Measurements from ENCODE around the gene CLEC4F. TPM values are rescaled to one million over a fixed set of nuclear protein-coding genes. Genes with fewer than 3 reads are reported as not detected.

The CLEC4F gene
- total RNA-seq, 1 experiment from 2014 or later, result not detected

DNA sequence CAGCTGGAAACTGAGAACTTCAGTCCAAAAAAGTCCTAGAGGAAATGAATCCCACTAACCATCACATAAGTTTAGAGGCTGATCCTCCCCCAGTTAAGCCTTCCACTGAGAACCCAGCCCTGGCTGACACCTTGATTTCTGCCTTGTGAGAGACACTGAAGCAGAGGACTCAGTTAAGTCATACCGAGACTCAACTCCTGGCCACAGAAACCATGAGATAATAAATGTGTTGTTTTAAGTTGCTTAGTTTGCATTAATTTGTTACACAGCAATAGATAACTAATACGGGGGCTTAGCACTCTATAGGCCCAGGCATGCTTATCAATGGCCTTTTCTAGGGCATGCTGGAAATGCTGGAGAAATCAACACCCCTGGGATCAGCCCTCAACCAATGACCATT lies 49.0 kb downstream of the CLEC4F start:
- Histone ChIP-seq H3K79me2 (ENCODE audit: low read depth) (no peaks in the 10 kb centered on the region), H3K4me2 (no peak overlapping the region), H3K9me2 (ENCODE audit: insufficient read depth) (no peaks in the 10 kb centered on the region), H3K4me3 (no peak overlapping the region), H2AFZ (no peak overlapping the region), H3F3A (ENCODE audit: insufficient read depth, low read depth) (no peaks in the 10 kb centered on the region), H4K20me1 (ENCODE audit: insufficient read depth) (no peaks in the 10 kb centered on the region), H3K36me3 (ENCODE audit: low read depth) (no peaks in the 10 kb centered on the region), H3K4me1 (replicated peaks; ENCODE audit: insufficient read depth) (no peaks in the 10 kb centered on the region), H3K9me3 (ENCODE audit: insufficient read depth, low read depth) (no peaks in the 10 kb centered on the region), H3K27ac (no peak overlapping the region), H3K27me3 (ENCODE audit: insufficient read depth, low read depth) (peaks cover 31% of the 10 kb centered on the region; the same call in 1 of the 2 replicates)
- BruUV-seq (replicated peaks), result no TSS peak
- ChIA-PET POLR2A (ENCODE audit: unreplicated experiment) (interaction anchor here (0.7 kb wide), 1 partner anchor 994 kb away, joined by 5 read pairs; no protein-coding TSS in a partner anchor), CTCF (no interaction called here)
- intact Hi-C loops (cut with micrococcal nuclease; ENCODE audit: unreplicated experiment), result no loop called here
- DNase-seq, result no peak
- TF ChIP-seq EZH2 (IDR thresholded peaks at IDR 0.05; ENCODE audit: low read depth), result no peak
- TF ChIP-seq, protein P1, sequence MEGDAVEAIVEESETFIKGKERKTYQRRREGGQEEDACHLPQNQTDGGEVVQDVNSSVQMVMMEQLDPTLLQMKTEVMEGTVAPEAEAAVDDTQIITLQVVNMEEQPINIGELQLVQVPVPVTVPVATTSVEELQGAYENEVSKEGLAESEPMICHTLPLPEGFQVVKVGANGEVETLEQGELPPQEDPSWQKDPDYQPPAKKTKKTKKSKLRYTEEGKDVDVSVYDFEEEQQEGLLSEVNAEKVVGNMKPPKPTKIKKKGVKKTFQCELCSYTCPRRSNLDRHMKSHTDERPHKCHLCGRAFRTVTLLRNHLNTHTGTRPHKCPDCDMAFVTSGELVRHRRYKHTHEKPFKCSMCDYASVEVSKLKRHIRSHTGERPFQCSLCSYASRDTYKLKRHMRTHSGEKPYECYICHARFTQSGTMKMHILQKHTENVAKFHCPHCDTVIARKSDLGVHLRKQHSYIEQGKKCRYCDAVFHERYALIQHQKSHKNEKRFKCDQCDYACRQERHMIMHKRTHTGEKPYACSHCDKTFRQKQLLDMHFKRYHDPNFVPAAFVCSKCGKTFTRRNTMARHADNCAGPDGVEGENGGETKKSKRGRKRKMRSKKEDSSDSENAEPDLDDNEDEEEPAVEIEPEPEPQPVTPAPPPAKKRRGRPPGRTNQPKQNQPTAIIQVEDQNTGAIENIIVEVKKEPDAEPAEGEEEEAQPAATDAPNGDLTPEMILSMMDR (conservative IDR thresholded peaks at IDR 0.05), result no peak

DNA sequence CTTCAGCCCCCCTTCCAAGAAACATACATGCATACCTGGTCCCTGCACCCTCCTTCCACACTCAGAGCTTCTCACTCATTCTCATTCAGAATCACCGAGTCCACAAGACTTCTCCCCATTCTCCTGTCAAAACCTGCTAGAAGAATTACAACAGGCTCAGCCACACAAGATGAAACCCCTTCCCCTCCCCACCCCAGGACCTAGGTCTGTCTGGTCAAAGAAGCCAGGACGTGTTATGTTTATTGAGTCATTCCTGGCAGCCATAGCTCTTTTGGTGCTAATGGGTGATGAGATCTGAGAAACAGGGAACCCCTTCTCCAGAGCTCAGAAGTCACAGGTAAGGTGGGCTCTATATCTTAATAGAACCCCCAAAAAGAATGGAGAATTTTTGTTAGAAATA lies 50.9 kb downstream of the CLEC4F start:
- Histone ChIP-seq H3K27ac (no peak overlapping the region), H3K27me3 (ENCODE audit: insufficient read depth, low read depth) (peaks cover 37% of the 10 kb centered on the region; the same call in 1 of the 2 replicates), H3F3A (ENCODE audit: insufficient read depth, low read depth) (no peaks in the 10 kb centered on the region), H3K4me3 (no peak overlapping the region), H4K20me1 (ENCODE audit: insufficient read depth) (no peaks in the 10 kb centered on the region), H3K4me1 (replicated peaks; ENCODE audit: insufficient read depth) (no peaks in the 10 kb centered on the region), H3K9me2 (ENCODE audit: insufficient read depth) (no peaks in the 10 kb centered on the region), H3K36me3 (ENCODE audit: low read depth) (no peaks in the 10 kb centered on the region), H3K9me3 (ENCODE audit: insufficient read depth, low read depth) (no peaks in the 10 kb centered on the region), H2AFZ (no peak overlapping the region), H3K4me2 (no peak overlapping the region), H3K79me2 (ENCODE audit: low read depth) (no peaks in the 10 kb centered on the region)
- no peak for DNase-seq
- BruUV-seq (replicated peaks), result no TSS peak
- POLR2A ChIA-PET (ENCODE audit: unreplicated experiment), result no interaction called here
- TF ChIP-seq, protein P1 (conservative IDR thresholded peaks at IDR 0.05), result no peak
- no peak for TF ChIP-seq EZH2 (IDR thresholded peaks at IDR 0.05; ENCODE audit: low read depth)
- intact Hi-C loops (cut with micrococcal nuclease; ENCODE audit: unreplicated experiment), result no loop called here
- CTCF ChIA-PET, result interaction anchor here (0.6 kb wide), 2 partner anchors 27 to 50 kb away, joined by 3 read pairs; no protein-coding TSS in a partner anchor

DNA sequence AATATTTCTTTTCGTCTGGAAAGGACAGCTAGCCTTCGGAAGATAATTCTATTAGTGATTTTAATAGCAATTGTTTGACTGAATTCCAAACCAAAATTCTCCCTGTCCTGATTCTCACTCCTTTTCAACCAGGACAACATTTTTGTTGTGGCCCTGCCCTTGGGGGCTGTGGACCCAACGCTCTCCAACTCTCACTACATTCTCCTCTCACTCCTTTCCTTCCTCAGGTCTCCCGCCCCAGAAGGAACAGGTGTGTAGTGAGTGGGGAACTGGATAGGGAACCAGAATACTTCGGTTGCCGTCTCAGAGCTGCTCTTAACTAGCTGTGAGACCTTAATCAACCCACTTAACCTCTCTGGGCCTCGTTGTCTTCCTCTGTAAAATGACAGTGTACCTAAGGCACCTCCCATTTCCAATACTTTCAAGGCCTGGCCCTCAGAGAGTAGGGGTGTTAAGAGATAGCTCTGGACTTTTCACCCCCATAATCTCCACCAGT lies 51.8 kb downstream of the CLEC4F start:
- Histone ChIP-seq H4K20me1 (ENCODE audit: insufficient read depth) (no peaks in the 10 kb centered on the region), H3K27ac (no peak overlapping the region), H3K4me3 (no peak overlapping the region), H3F3A (ENCODE audit: insufficient read depth, low read depth) (no peaks in the 10 kb centered on the region), H3K4me2 (no peak overlapping the region), H3K79me2 (ENCODE audit: low read depth) (no peaks in the 10 kb centered on the region), H3K36me3 (ENCODE audit: low read depth) (no peaks in the 10 kb centered on the region), H3K4me1 (replicated peaks; ENCODE audit: insufficient read depth) (no peaks in the 10 kb centered on the region), H3K9me2 (ENCODE audit: insufficient read depth) (no peaks in the 10 kb centered on the region), H3K9me3 (ENCODE audit: insufficient read depth, low read depth) (no peaks in the 10 kb centered on the region), H2AFZ (no peak overlapping the region), H3K27me3 (ENCODE audit: insufficient read depth, low read depth) (peaks cover 36% of the 10 kb centered on the region; the same call in 1 of the 2 replicates)
- TF ChIP-seq, protein P1 (conservative IDR thresholded peaks at IDR 0.05), result no peak
- no peak for TF ChIP-seq EZH2 (IDR thresholded peaks at IDR 0.05; ENCODE audit: low read depth)
- CTCF ChIA-PET, result interaction anchor here (0.5 to 0.6 kb wide), 2 partner anchors 49 to 1423 kb away, joined by 3 read pairs; no protein-coding TSS in a partner anchor
- no peak for DNase-seq
- POLR2A ChIA-PET (ENCODE audit: unreplicated experiment), result no interaction called here
- BruUV-seq (replicated peaks), result no TSS peak
- intact Hi-C loops (cut with micrococcal nuclease; ENCODE audit: unreplicated experiment), result no loop called here

Measured in PC-9 (cell line).